ENCODE data around the gene ALDH3A1. TPM values are rescaled to one million over a fixed set of nuclear protein-coding genes. Genes with fewer than 3 reads are reported as not detected.

The ALDH3A1 gene
- total RNA-seq: 0.33 TPM in 1 of 2 replicates, not detected in the other

DNA sequence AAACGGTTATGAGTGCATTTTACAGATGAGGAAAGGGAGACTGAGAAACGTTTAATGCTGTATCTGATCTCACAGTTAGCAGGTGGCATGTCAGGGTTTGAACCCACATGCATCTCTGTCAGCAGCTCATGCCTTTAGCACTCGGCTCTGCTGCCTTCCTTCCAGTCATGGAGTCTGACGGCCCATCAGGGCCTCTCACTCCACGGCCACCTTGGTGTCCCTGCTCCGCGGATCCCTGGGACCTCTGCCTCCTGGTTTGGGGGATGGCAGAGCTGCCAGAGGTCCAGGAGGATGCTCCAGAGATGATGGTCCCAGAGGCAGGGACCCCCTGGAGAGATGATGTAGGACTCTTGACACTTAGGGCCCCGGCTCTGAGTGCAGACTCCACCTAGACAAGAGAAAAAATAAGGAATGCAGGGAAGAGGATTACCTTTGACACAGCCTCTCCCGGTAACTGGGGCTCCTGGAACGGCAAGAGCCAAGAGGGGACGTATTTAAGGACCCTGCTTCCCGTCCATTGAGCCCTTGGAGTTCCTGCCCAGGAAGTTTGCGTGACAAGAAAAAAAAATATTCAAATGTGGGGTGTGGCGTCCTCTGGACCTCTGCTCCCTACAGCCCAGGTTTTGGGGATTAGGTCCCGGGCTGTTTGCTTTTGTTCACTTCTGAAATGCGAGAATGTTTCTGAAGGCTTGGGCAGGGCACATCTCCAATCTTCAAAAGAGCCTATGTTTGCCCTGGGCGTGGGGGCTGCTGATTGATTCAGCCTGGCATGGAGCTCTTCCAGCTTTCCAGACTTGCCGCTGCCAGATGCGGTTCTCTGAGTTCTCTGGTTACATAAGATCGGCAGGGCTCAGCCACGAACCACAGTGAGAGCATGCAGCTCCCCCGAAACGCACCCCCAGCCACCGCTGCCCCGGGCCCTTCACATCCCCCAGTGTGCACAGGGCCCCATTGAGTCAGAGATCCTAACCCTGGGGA, at the start of gene ALDH3A1:
Gene ALDH3A1, minus strand, starts transcription at position 470 of the 978 bp plus-strand sequence. CDS start 3,169 bp downstream, outside the sequence.

DNA sequence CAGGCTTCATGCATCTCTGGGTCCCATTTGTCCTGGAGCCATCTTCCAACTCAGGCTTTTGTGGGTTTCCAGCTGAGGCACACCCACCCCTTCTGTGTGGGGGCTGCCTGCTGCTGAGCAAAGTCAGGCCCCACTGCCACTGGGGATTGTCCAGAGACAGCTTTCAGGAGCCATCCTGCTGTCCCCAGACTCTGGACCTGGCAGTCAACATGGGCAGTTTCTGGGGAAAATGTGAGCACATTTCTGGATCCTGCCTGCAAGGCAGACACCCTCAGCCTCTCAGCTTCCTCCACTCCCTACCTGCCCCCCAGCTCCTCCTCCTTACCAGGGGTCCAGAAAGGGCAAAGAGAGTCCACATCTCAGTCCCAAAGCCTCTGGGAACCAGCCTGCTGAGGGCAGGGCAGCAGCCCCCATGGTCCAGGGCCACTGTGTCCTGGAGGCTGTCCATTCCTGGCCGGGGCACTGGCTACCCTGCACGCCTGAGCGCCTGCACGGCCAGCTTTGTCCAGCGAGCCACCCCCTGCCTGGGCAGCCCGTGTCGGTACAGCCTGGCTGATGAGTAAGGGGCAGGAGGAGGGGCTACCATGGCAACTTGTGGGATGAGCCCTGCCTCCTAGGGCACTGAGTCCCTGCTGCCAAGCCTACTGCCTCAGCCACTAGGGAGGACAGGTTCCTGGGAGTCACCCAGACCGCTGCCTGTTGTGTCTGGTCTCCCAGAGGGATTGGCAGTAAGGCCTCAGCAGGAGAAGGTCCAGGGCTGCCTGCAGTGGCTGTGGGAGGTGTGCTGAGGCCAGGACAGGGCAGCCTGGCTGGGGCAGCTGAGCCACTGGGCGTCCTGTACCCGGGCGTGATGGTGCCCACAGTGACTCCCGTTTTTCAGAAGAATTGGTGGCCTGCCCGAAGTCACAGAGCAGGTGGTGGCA, 31.7 kb downstream of the ALDH3A1 start, which contains the start of gene SLC47A2:
Gene SLC47A2, minus strand, starts transcription at position 477 of the 923 bp plus-strand sequence. Its CDS starts 29 bp downstream, at position 448.

Other genes starting within 250 kb of the ALDH3A1 start
- 0.33 and 3.7 TPM in 2 replicates for gene SLC47A1, start 214.4 kb downstream of the ALDH3A1 start, total RNA-seq
- gene ALDH3A2, start 99.5 kb downstream of the ALDH3A1 start, total RNA-seq: 24.1 and 36.7 TPM in 2 replicates
- gene SLC47A2, start 31.7 kb downstream of the ALDH3A1 start, total RNA-seq: not detected in 2 replicates
- gene ULK2, start 119.6 kb upstream of the ALDH3A1 start, total RNA-seq: 11.9 and 28.1 TPM in 2 replicates
- gene AKAP10, start 229.5 kb upstream of the ALDH3A1 start, total RNA-seq: 10.6 and 15.1 TPM in 2 replicates

Data from mesangial cell (primary cell).